ENCODE results near the gene CLDN1. TPM values are rescaled to one million over a fixed set of nuclear protein-coding genes. Genes with fewer than 3 reads are reported as not detected.

The CLDN1 gene
- total and polyA plus RNA-seq, 10 of the 15 experiments (the other 5 are each of a cell fraction or from before 2014, with no cell fraction given), result 3.4 to 22.8 (median 8.5) TPM

DNA sequence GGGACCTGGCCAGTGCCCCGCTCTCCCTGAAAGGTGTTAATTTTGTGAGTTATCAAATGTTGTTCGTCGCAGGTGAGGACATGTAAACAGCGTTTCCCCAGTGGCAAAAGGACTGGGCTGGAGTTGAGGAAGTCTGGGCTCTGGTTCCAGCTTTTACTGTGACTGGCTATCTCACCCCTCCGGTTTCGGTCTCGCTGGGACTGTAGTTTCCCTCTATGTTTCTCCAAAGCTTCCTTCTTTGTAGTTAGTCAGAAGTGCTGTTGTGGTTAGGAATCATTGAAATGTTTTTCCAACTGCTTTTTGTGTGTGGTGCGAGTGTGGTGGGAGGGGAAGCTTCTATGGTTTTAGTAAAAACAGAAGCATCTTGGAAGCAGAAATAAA lies 990 bp upstream of the CLDN1 start:
- 22% methylated on average over 8 of the region's 8 CpGs for WGBS (ENCODE audit: insufficient coverage, insufficient replicate concordance, low lambda C conversion rate, missing lambda C conversion rate)
- Histone ChIP-seq H3K4me2 (ENCODE audit: control insufficient read depth, insufficient read depth) (no peak overlapping the region), H4K20me1 (ENCODE audit: control insufficient read depth, insufficient read depth) (no peaks in the 10 kb centered on the region), H3K4me1 (ENCODE audit: control insufficient read depth, insufficient read depth, low read length) (no peaks in the 10 kb centered on the region), H3K36me3 (ENCODE audit: control insufficient read depth in 2 of 2, insufficient read depth in 2 of 2, low read length in 1 of 2) (no peaks in the 10 kb centered on the region), H2AFZ (ENCODE audit: control insufficient read depth, low read depth, low read length) (no peak overlapping the region), H3K79me2 (ENCODE audit: control insufficient read depth, insufficient read depth, low read length) (no peaks in the 10 kb centered on the region), H3K4me3 (no peak overlapping the region), H3K9ac (ENCODE audit: control insufficient read depth, insufficient read depth, low read length) (no peak overlapping the region), H3K9me3 (replicated peaks; ENCODE audit: control insufficient read depth, insufficient read depth, low read length) (no peaks in the 10 kb centered on the region), H3K27me3 (replicated peaks in 1 of 2; ENCODE audit: control insufficient read depth in 2 of 2, insufficient read depth in 2 of 2, low read length in 1 of 2) (peaks cover 2 to 8% of the 10 kb centered on the region in 2 experiments; a peak in 3 of 4 replicates), H3K27ac (ENCODE audit: control insufficient read depth, insufficient read depth) (no peak overlapping the region)
- in situ Hi-C loops (cut with MboI), result loop anchor here (10.0 kb wide), 1 partner anchor 358 kb away; no protein-coding TSS in a partner anchor
- ChIA-PET RAD21 (ENCODE audit: unreplicated experiment) (interaction anchor here (0.9 to 3.7 kb wide), 10 partner anchors 12 to 362 kb away, joined by 3 to 32 read pairs (median 4); no protein-coding TSS in a partner anchor), POLR2A (interaction anchor here (0.6 to 1.2 kb wide), 2 partner anchors 29 to 108 kb away, joined by 3 to 6 read pairs; no protein-coding TSS in a partner anchor), CTCF (interaction anchor here (0.9 to 7.1 kb wide), 21 partner anchors 10 to 362 kb away, joined by 3 to 80 read pairs (median 7); no protein-coding TSS in a partner anchor), SMC1A (ENCODE audit: uncharacterized antibody, unreplicated experiment) (interaction anchor here (0.7 to 6.0 kb wide), 22 partner anchors 12 to 362 kb away, joined by 3 to 35 read pairs (median 4); no protein-coding TSS in a partner anchor)
- no peak for FAIRE-seq
- no peak for ATAC-seq
- no peak for DNase-seq (ENCODE audit: low read depth, low spot score)
- no TSS peak for BruUV-seq (replicated peaks)
- intact Hi-C loops (cut with micrococcal nuclease; ENCODE audit: unreplicated experiment), result loop anchor here (2.0 to 5.0 kb wide), 2 partner anchors 96 to 362 kb away; no protein-coding TSS in a partner anchor
- TF ChIP-seq STAT1 (conservative IDR thresholded peaks at IDR 0.05) (no peak), PML (IDR thresholded peaks at IDR 0.05; ENCODE audit: low read length) (no peak), ZSCAN29 (IDR thresholded peaks at IDR 0.05) (no peak), TARDBP (IDR thresholded peaks at IDR 0.05; ENCODE audit: borderline replicate concordance) (no peak), YBX1 (IDR thresholded peaks at IDR 0.05) (no peak), RAD51 (IDR thresholded peaks at IDR 0.05) (no peak), NFIC (IDR thresholded peaks at IDR 0.05; ENCODE audit: low read depth, low read length) (peak; percentile 26; the same call in 1 of the 2 replicates), PAX8 (IDR thresholded peaks at IDR 0.05) (no peak), CBFB (IDR thresholded peaks at IDR 0.05; ENCODE audit: low read depth) (no peak), GATAD2B (conservative IDR thresholded peaks at IDR 0.05; ENCODE audit: low read depth) (no peak), ZZZ3 (IDR thresholded peaks at IDR 0.05; ENCODE audit: control insufficient read depth, insufficient read length, low read depth) (no peak), KDM1A (IDR thresholded peaks at IDR 0.05; ENCODE audit: borderline replicate concordance) (no peak), RCOR1 (conservative IDR thresholded peaks at IDR 0.05; ENCODE audit: low read depth, low read length) (no peak), IKZF2 (IDR thresholded peaks at IDR 0.05) (peak in 1 of 2 experiments; percentile 42; a peak in 1 of 4 replicates), NR2C1 (IDR thresholded peaks at IDR 0.05) (no peak), GABPA (IDR thresholded peaks at IDR 0.05; ENCODE audit: low read depth) (no peak), NFXL1 (IDR thresholded peaks at IDR 0.05; ENCODE audit: borderline replicate concordance) (no peak), MTA3 (IDR thresholded peaks at IDR 0.05; ENCODE audit: borderline replicate concordance, low read length) (no peak)
- TF ChIP-seq, protein P1, sequence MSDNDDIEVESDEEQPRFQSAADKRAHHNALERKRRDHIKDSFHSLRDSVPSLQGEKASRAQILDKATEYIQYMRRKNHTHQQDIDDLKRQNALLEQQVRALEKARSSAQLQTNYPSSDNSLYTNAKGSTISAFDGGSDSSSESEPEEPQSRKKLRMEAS (IDR thresholded peaks at IDR 0.05; ENCODE audit: low read depth, low read length), result no peak
- TF ChIP-seq, protein P2, sequence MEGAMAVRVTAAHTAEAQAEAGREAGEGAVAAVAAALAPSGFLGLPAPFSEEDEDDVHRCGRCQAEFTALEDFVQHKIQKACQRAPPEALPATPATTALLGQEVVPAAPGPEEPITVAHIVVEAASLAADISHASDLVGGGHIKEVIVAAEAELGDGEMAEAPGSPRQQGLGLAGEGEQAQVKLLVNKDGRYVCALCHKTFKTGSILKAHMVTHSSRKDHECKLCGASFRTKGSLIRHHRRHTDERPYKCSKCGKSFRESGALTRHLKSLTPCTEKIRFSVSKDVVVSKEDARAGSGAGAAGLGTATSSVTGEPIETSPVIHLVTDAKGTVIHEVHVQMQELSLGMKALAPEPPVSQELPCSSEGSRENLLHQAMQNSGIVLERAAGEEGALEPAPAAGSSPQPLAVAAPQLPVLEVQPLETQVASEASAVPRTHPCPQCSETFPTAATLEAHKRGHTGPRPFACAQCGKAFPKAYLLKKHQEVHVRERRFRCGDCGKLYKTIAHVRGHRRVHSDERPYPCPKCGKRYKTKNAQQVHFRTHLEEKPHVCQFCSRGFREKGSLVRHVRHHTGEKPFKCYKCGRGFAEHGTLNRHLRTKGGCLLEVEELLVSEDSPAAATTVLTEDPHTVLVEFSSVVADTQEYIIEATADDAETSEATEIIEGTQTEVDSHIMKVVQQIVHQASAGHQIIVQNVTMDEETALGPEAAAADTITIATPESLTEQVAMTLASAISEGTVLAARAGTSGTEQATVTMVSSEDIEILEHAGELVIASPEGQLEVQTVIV (IDR thresholded peaks at IDR 0.05; ENCODE audit: borderline replicate concordance, partially characterized antibody), result no peak
- TF ChIP-seq, protein P3, sequence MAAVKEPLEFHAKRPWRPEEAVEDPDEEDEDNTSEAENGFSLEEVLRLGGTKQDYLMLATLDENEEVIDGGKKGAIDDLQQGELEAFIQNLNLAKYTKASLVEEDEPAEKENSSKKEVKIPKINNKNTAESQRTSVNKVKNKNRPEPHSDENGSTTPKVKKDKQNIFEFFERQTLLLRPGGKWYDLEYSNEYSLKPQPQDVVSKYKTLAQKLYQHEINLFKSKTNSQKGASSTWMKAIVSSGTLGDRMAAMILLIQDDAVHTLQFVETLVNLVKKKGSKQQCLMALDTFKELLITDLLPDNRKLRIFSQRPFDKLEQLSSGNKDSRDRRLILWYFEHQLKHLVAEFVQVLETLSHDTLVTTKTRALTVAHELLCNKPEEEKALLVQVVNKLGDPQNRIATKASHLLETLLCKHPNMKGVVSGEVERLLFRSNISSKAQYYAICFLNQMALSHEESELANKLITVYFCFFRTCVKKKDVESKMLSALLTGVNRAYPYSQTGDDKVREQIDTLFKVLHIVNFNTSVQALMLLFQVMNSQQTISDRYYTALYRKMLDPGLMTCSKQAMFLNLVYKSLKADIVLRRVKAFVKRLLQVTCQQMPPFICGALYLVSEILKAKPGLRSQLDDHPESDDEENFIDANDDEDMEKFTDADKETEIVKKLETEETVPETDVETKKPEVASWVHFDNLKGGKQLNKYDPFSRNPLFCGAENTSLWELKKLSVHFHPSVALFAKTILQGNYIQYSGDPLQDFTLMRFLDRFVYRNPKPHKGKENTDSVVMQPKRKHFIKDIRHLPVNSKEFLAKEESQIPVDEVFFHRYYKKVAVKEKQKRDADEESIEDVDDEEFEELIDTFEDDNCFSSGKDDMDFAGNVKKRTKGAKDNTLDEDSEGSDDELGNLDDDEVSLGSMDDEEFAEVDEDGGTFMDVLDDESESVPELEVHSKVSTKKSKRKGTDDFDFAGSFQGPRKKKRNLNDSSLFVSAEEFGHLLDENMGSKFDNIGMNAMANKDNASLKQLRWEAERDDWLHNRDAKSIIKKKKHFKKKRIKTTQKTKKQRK (IDR thresholded peaks at IDR 0.05; ENCODE audit: low read depth, low read length), result no peak

All from GM12878 (cell line).